ENCODE results near the gene AIM2. TPM values are rescaled to one million over a fixed set of nuclear protein-coding genes. Genes with fewer than 3 reads are reported as not detected.
A peak's percentile ranks its signal among the peaks of the same experiment; 100 is the strongest.

AIM2 gene
- total RNA-seq, 2 donors from 2014 or later = 0.69 TPM; not detected in 1

- Histone ChIP-seq H3K4me1 (no peaks in the 10 kb centered on the region), H3K27ac (no peak overlapping the region), H3K9ac (ENCODE audit: low read depth in 2 of 2, low read length in 2 of 2) (no peak overlapping the region), H3K27me3 (no peaks in the 10 kb centered on the region), H3K9me3 (no peaks in the 10 kb centered on the region), H3K4me3 (no peak overlapping the region), H3K36me3 (no peaks in the 10 kb centered on the region)
- DNase-seq = no peak
- TF ChIP-seq CTCF (IDR thresholded peaks at IDR 0.05) = no peak
- intact Hi-C loops (cut with DNase I) = no loop called here
Measured at GRCh38 chr1:159091180-159091560, 14.6 kb upstream of the AIM2 start.

- no peak for TF ChIP-seq CTCF (IDR thresholded peaks at IDR 0.05)
- DNase-seq = no peak
- Histone ChIP-seq H3K9me3 (no peaks in the 10 kb centered on the region), H3K27ac (no peak overlapping the region), H3K9ac (ENCODE audit: low read depth in 2 of 2, low read length in 2 of 2) (no peak overlapping the region), H3K27me3 (no peaks in the 10 kb centered on the region), H3K4me3 (no peak overlapping the region), H3K36me3 (no peaks in the 10 kb centered on the region), H3K4me1 (no peaks in the 10 kb centered on the region)
- intact Hi-C loops (cut with DNase I) = no loop called here
Measured at GRCh38 chr1:159090286-159091179, 14.0 kb upstream of the AIM2 start.

GRCh38 chr1:159089184-159089791, 12.7 kb upstream of the AIM2 start:
- Histone ChIP-seq H3K9me3 (no peaks in the 10 kb centered on the region), H3K4me1 (no peaks in the 10 kb centered on the region), H3K36me3 (no peaks in the 10 kb centered on the region), H3K4me3 (no peak overlapping the region), H3K9ac (ENCODE audit: low read depth in 2 of 2, low read length in 2 of 2) (no peak overlapping the region), H3K27ac (no peak overlapping the region), H3K27me3 (no peaks in the 10 kb centered on the region)
- TF ChIP-seq CTCF (IDR thresholded peaks at IDR 0.05) = peak; percentile 48
- no peak for DNase-seq
- intact Hi-C loops (cut with DNase I) = no loop called here

- Histone ChIP-seq H3K36me3 (no peaks in the 10 kb centered on the region), H3K9ac (ENCODE audit: low read depth in 2 of 2, low read length in 2 of 2) (no peak overlapping the region), H3K9me3 (no peaks in the 10 kb centered on the region), H3K27ac (no peak overlapping the region), H3K27me3 (no peaks in the 10 kb centered on the region), H3K4me3 (no peak overlapping the region), H3K4me1 (no peaks in the 10 kb centered on the region)
- no peak for DNase-seq
- intact Hi-C loops (cut with DNase I) = no loop called here
- TF ChIP-seq CTCF (IDR thresholded peaks at IDR 0.05) = no peak
Measured at GRCh38 chr1:159088546-159089183, 12.1 kb upstream of the AIM2 start.

- no peak overlapping the region for H3K9ac ChIP-seq (ENCODE audit: low read depth in 2 of 2, low read length in 2 of 2)
- no peak for TF ChIP-seq CTCF (IDR thresholded peaks at IDR 0.05)
- no peak overlapping the region for H3K27ac ChIP-seq
- intact Hi-C loops (cut with DNase I) = no loop called here
- DNase-seq = no peak
- H3K4me3 ChIP-seq = no peak overlapping the region
- H3K36me3 ChIP-seq = no peaks in the 10 kb centered on the region
- H3K27me3 ChIP-seq = no peaks in the 10 kb centered on the region
- no peaks in the 10 kb centered on the region for H3K4me1 ChIP-seq
- no peaks in the 10 kb centered on the region for H3K9me3 ChIP-seq
Measured at GRCh38 chr1:159088050-159088449, 11.5 kb upstream of the AIM2 start.
